GM13977 (cell line): ENCODE results near the gene DNAJB11.
A peak's percentile ranks its signal among the peaks of the same experiment; 100 is the strongest.

Experiments
- DNase-seq: peaks from one replicate; pipeline ENCODE4 v3.0.0; 2012; ENCODE audit warnings: low spot score
- in situ Hi-C: fragments of 300-500 bp; cut with MboI; formaldehyde crosslinking; loops from one replicate; pipeline ENCODE4 v1.12.0; 2022; ENCODE audit warnings: low sequenced_read_pairs, low pct_unique_long_range_greater_than_20kb, mixed read lengths, inconsistent platforms; ENCODE audit not compliant: unreplicated experiment
- TF ChIP-seq, protein P1 (sequence below): IDR thresholded peaks from 2 replicates; pipeline ENCODE4 v1.5.1; 2012; ENCODE audit warnings: mild to moderate bottlenecking, control low read depth; ENCODE audit not compliant: insufficient read depth; ENCODE audit errors: extremely low read depth, missing control alignments

DNAJB11 gene

DNA sequence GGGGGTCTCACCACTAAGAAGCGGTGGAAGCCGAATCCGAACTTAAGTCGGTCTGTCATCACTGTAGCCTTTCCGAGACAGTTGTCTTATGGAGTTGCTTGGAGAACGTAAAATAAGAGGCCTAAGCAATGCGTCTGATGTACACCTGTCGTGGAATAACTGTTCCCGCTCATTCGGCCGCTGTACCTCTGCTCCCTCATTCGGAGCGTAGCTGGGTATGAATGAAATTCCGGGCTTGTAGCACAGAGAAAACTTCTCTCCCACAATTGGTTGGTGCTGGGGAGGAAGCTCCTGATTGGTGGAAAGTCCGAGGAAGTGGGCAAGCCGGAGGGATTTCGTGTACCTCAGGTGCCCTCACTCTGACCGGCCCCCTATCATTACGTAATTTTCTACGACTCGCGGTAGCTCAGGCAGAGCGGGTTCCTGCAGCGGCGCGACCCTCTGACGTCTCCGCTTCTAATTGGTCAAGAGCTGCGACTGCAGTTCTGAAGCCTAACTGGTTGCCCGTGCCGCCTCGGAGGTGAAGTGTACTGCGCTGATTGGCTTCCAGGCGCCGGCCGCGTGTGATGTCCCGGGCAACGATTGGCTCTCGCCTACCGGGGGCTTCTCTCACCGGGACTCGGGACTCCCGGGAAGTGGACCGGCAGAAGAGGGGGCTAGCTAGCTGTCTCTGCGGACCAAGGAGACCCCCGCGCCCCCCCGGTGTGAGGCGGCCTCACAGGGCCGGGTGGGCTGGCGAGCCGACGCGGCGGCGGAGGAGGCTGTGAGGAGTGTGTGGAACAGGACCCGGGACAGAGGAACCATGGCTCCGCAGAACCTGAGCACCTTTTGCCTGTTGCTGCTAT is at the start of gene DNAJB11:
Gene DNAJB11 (plus strand): TSS at position 625 of the 845 bp plus-strand sequence. CDS start 178 bp downstream, at position 803.
- TF ChIP-seq, protein P1, sequence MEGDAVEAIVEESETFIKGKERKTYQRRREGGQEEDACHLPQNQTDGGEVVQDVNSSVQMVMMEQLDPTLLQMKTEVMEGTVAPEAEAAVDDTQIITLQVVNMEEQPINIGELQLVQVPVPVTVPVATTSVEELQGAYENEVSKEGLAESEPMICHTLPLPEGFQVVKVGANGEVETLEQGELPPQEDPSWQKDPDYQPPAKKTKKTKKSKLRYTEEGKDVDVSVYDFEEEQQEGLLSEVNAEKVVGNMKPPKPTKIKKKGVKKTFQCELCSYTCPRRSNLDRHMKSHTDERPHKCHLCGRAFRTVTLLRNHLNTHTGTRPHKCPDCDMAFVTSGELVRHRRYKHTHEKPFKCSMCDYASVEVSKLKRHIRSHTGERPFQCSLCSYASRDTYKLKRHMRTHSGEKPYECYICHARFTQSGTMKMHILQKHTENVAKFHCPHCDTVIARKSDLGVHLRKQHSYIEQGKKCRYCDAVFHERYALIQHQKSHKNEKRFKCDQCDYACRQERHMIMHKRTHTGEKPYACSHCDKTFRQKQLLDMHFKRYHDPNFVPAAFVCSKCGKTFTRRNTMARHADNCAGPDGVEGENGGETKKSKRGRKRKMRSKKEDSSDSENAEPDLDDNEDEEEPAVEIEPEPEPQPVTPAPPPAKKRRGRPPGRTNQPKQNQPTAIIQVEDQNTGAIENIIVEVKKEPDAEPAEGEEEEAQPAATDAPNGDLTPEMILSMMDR = no peak
- in situ Hi-C loops = no loop called here
- peak; percentile 97 for DNase-seq

DNA sequence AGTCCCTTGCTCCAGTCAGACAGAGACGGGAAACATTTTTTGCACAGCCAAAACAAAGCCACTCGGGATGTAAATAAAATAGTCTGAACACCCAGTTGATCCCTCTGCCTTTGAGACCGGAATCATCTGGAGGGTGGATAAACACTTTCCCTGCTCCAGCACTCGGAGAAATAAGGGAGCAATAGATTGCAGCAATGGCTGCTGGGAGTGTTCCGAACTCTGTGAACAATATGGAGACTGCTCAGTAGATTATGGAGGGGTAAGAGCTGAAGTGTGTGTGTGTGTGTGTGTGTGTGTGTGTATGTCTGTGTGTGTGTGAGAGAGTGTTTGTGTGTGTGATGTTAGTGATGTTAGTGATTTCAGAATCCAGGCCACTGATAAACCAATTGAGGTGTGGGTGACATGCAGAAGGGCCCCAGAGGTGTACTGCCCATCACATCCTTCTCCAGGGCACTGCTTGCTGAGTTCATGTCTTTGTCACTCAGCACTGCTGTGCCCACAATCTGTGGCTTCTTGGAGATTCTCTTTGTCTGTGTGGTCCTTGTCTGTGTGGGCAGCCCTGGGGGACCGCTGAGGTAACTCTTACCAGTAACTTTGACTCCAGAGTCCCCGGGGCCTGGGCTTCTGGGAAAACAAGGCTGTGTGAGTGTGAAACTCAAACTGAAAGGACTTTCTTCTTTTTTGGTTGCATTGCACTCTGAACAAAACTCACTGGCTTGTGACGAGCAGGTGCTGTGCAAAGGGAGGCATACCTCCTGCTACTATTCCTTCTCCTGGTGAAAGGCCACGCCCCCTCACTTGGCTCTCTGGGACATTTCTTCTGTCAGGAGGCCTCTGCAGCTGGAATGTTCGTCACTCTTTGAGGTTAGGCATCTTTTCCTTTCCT is 49.3 kb upstream of the DNAJB11 start:
- peak; percentile 36 for DNase-seq

DNA sequence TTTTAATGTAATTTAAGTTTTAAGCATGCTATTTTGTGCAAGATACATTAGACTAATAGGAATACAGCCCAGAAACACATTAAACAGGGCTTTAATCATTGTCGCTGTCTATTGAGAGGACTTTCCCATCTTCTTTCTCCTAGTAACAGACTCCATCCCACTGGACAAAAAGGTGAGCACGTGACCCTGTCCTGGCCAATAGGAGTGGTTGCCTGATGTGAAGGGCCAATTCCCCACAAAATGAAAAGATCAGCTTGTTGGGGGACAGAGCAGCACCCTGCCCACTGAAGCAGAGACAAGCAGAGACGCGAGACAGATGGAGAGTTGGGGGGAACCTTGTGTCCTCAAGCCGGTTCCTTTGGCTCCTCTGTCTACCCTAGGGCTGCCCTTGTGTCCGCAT is 47.5 kb upstream of the DNAJB11 start:
- DNase-seq = no peak
- in situ Hi-C loops = no loop called here
- TF ChIP-seq, protein P1 = no peak

More for the DNA sequence above, 49.3 kb upstream of the DNAJB11 start:
- in situ Hi-C loops = no loop called here
- TF ChIP-seq, protein P1 = no peak

DNA sequence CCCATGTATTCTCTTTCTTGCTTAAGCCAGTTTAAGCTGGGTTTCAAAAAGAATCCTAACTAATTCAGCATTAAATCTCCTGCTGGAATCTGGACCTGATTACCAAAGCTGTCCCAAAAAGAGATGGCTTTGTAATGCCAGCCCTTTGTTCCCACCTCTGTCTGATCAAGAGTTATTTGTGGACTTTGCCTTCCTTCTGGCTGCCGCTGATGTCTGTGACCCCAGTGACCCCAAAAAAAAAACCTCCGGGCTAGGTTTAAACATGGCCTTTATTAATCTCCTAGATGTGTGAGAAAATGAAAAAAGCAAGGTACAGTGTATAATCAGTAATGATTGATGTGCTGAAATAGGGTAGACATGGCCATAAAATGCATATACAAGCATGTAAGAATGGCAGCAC is 47.1 kb upstream of the DNAJB11 start:
- DNase-seq = no peak
- in situ Hi-C loops = no loop called here
- TF ChIP-seq, protein P1 = no peak

DNA sequence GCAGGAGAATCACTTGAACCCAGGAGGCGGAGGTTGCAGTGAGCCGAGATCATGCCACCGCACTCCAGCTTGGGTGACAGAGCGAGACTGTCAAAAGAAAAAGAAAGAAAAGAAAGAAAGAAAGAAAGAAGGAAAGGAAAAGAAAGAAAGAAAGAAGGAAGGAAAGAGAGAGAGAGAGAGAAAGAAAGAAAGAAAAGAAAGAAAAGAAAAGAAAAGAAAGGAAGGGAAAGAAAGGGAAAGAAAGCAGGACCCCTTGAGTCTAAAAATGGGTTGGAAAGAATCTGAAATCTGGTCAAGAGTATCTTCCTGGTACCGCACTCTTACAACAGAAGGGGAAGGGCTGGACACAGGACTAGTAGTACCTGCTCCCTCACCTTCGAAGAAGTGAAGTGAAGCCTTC is 45.9 kb upstream of the DNAJB11 start:
- in situ Hi-C loops = no loop called here
- TF ChIP-seq, protein P1 = no peak
- DNase-seq = no peak

DNA sequence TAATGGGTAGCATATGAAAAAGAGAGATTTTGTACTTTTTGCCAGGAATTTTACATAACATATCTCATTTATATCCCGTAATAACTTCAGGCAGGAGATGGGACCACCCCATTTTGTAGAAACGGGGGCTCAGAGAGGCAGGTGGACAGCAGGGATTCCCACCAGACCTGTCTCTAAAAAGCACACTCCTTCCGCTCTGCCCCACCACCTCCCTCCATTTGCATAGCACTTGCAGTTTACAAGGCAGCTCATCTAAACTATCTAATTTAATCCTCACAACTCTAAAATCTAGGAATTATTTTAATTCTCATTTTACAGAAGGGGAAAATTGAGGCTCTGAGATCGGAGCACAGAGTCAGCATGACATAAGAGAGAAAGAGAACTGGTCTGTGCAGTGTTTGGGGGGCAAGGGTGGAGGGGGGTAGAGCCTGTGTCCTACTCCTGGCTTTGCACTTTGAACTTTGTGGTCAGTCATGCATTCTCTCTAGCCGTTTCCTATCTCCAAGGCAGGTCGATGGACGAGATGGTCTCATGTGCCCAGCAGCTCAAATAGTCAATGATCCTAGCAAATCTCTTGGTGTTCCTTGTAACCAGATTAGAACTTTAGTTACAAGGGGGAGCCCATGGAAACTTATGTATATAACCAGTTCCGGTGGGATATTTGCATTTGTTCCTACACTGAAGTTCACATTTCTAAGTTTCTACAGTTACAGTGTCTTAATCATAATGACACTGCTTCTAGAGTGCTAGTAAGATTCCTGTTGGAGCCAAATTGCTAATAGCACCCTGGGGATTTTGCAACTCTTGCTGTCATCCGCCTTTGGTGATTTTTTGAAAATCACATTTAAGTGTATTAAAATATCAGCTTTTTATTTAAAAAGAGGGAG is 44.9 kb upstream of the DNAJB11 start:
- in situ Hi-C loops = no loop called here
- DNase-seq = no peak
- TF ChIP-seq, protein P1 = no peak
